ENCODE measurements around the gene IL17RA. TPM values are rescaled to one million over a fixed set of nuclear protein-coding genes. Genes with fewer than 3 reads are reported as not detected.
"Not testable (repeated sequence)": the region's sequence is repeated elsewhere in the genome, so short reads cannot be mapped to it uniquely, and the experiment has no call there.

Gene IL17RA
- 10.7 and 14.6 TPM in 2 replicates for total RNA-seq (2014; rRNA removed; shearing (Covaris generic))

GRCh38 chr22:17084554-17085276 lies at the start of gene IL17RA:
Gene IL17RA, plus strand, starts transcription at chr22:17085000. Its CDS starts 92 bp downstream, at chr22:17085092.
- H3K27me3 ChIP-seq (replicated peaks) = no peaks in the 10 kb centered on the region
- DNase-seq (ENCODE audit: low read depth in 1 of 2, low spot score in 2 of 2) = peak; percentile 92 to 93
- H3K36me3 ChIP-seq = peaks cover 8% of the 10 kb centered on the region
- peaks cover 35% of the 10 kb centered on the region for H3K4me1 ChIP-seq (replicated peaks)
- no peaks in the 10 kb centered on the region for H3K9me3 ChIP-seq (replicated peaks)
- peak within 1 kb of the TSS; percentile 77 for H3K27ac ChIP-seq
- peak within 1 kb of the TSS; percentile 92 for H3K4me3 ChIP-seq

DNA sequence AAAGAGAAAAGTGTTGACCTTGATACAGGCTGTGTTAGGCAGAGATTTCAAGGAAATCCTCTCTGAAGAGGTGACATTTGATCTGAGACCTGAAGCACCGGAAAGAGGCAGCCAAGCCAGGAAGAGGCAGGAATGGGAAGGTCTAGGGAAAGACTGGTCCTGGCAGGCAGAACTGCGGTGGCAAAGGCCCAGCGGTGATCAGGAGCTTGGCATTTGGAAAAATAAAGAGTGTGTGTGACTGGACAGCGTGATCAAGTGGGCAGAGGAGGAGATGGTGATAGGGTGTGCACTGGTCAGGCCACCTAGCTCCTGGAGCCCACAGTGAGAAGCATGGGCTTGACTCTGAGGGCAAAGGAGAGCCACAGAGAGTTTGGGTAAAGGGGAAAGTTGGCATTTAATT lies 49.6 kb upstream of the IL17RA start:
- Histone ChIP-seq H3K27me3 (replicated peaks) (no peaks in the 10 kb centered on the region), H3K36me3 (no peaks in the 10 kb centered on the region), H3K4me3 (no peak overlapping the region), H3K27ac (no peak overlapping the region), H3K4me1 (replicated peaks) (no peaks in the 10 kb centered on the region), H3K9me3 (replicated peaks) (no peaks in the 10 kb centered on the region)
- DNase-seq (ENCODE audit: low read depth in 1 of 2, low spot score in 2 of 2) = no peak

- not testable (repeated sequence) for H3K9me3 ChIP-seq (replicated peaks); H3K4me3 ChIP-seq; DNase-seq (ENCODE audit: low read depth in 1 of 2, low spot score in 2 of 2); H3K27ac ChIP-seq; H3K27me3 ChIP-seq (replicated peaks); H3K36me3 ChIP-seq; H3K4me1 ChIP-seq (replicated peaks)
Measured at GRCh38 chr22:17035976-17036841, 48.6 kb upstream of the IL17RA start.

GRCh38 chr22:17036842-17037711 lies 47.7 kb upstream of the IL17RA start:
- not testable (repeated sequence) for H3K4me1 ChIP-seq (replicated peaks); H3K4me3 ChIP-seq; DNase-seq (ENCODE audit: low read depth in 1 of 2, low spot score in 2 of 2)

DNA sequence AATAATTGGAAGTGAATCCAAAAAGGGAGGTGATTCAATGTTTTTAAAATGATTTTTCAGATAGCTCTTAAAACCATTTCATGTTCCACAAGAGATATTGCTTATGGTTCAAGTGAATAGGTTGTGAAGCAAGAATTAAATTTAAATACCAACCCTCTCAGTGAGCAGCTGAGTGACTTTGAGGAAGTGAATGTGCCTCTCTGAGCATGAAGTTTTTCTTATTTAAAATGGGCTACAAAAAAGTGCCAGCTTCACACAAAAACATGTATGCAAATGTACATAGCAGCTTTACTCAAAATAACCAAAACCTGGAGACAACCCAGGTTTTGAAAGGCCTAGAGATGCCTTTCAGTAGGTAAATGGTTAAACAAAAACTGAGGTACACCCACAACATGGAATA lies 41.3 kb upstream of the IL17RA start:
- no peaks in the 10 kb centered on the region for H3K36me3 ChIP-seq
- H3K27me3 ChIP-seq (replicated peaks) = peaks cover 5% of the 10 kb centered on the region; the same call in 1 of the 2 replicates
- no peaks in the 10 kb centered on the region for H3K4me1 ChIP-seq (replicated peaks)
- no peak overlapping the region for H3K4me3 ChIP-seq
- no peak overlapping the region for H3K27ac ChIP-seq
- H3K9me3 ChIP-seq (replicated peaks) = no peaks in the 10 kb centered on the region
- DNase-seq (ENCODE audit: low read depth in 1 of 2, low spot score in 2 of 2) = no peak

More at GRCh38 chr22:17036842-17037711, 47.7 kb upstream of the IL17RA start:
- not testable (repeated sequence) for H3K27me3 ChIP-seq (replicated peaks); H3K27ac ChIP-seq; H3K9me3 ChIP-seq (replicated peaks); H3K36me3 ChIP-seq

DNA sequence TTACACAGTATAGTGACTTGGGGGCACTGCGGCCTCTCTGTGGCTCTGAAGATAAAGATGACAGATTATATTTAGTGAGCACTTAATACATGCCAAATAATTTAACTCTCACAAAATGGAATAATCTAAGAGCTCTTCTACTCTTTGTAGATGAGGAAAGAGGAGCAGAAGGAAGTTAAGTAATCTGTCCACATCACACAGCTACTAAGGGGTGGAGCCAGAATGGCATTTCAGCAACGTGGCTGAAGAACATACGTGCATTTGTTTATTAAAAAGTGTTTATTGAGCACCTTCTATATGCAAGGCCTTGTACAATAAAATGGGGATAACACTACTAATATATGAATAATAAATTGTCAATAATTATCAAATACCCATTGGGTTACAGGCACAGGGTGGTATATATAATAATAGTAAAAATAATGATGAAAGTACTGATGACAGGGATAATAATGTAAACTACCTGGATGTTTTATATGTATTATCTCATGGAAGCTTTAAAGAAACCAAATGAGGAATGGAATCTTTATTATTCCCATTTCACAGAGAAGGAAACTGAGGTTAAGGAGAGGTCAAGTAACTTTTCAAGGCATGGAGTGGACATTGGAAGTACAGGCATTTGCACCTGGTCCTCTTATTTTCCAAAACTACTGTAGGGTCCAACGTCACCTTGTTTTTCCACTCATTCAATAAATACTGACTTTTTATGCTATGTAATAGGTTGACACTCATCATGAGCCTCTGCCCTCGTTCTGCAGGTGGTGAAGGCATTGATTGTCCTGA lies 38.0 kb upstream of the IL17RA start:
- H3K4me3 ChIP-seq = no peak overlapping the region
- no peaks in the 10 kb centered on the region for H3K36me3 ChIP-seq
- H3K27ac ChIP-seq = no peak overlapping the region
- no peaks in the 10 kb centered on the region for H3K9me3 ChIP-seq (replicated peaks)
- H3K27me3 ChIP-seq (replicated peaks) = peaks cover 5% of the 10 kb centered on the region; the same call in 1 of the 2 replicates
- DNase-seq (ENCODE audit: low read depth in 1 of 2, low spot score in 2 of 2) = no peak
- no peaks in the 10 kb centered on the region for H3K4me1 ChIP-seq (replicated peaks)

DNA sequence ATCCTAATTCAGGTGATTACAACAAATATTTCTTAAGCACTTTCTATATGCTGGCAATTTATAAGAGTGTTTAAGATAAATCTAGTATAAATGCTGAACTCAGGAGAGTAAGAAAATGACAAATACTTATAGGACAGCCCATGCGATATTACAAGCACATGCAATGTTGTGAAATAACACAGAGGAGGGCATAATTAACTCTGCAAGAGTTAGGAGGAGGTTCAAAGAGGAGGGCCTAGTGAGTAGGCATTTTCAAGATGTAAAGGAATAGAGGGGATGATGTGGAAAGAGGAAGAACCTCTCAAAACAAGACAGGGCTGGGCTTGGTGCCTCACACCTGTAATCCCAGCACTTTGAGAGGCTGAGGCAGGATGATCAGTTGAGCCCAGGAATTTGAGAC lies 37.1 kb upstream of the IL17RA start:
- no peak overlapping the region for H3K4me3 ChIP-seq
- no peaks in the 10 kb centered on the region for H3K4me1 ChIP-seq (replicated peaks)
- H3K27me3 ChIP-seq (replicated peaks) = peaks cover 5% of the 10 kb centered on the region; the same call in 1 of the 2 replicates
- H3K9me3 ChIP-seq (replicated peaks) = no peaks in the 10 kb centered on the region
- H3K36me3 ChIP-seq = no peaks in the 10 kb centered on the region
- no peak overlapping the region for H3K27ac ChIP-seq
- no peak for DNase-seq (ENCODE audit: low read depth in 1 of 2, low spot score in 2 of 2)

GRCh38 chr22:17056058-17056457 lies 28.7 kb upstream of the IL17RA start:
- no peak for DNase-seq (ENCODE audit: low read depth in 1 of 2, low spot score in 2 of 2)
- Histone ChIP-seq H3K36me3 (no peaks in the 10 kb centered on the region), H3K9me3 (replicated peaks) (no peaks in the 10 kb centered on the region)

DNA sequence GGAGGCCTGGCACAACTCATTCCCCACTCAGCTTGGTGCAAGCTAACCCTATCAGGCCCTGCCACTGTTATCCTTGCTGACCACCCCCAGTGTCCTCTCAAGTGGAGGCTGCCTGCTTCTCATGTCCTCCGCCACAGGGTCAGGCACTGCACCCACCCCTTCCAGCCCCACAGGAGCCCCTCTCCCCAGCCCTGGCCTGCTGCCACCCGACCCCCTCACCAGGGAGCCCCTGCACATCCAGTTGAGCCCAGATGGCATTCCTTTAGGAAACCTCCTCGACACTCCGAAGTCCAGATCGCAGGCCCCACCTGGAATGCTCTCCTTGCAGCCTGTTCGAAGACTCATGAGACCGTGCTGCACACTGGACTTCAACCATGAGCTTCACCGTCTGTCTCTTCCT lies 28.0 kb upstream of the IL17RA start:
- Histone ChIP-seq H3K36me3 (no peaks in the 10 kb centered on the region), H3K4me1 (replicated peaks) (no peaks in the 10 kb centered on the region), H3K27ac (no peak overlapping the region), H3K9me3 (replicated peaks) (no peaks in the 10 kb centered on the region), H3K4me3 (no peak overlapping the region), H3K27me3 (replicated peaks) (no peaks in the 10 kb centered on the region; the same call in 1 of the 2 replicates)
- no peak for DNase-seq (ENCODE audit: low read depth in 1 of 2, low spot score in 2 of 2)

More at GRCh38 chr22:17056058-17056457, 28.7 kb upstream of the IL17RA start:
- Histone ChIP-seq H3K27me3 (replicated peaks) (no peaks in the 10 kb centered on the region), H3K27ac (no peak overlapping the region), H3K4me3 (no peak overlapping the region), H3K4me1 (replicated peaks) (no peaks in the 10 kb centered on the region)

- no peaks in the 10 kb centered on the region; the same call in 1 of the 2 replicates for H3K4me1 ChIP-seq (replicated peaks)
- peak; percentile 42 to 62 for DNase-seq (ENCODE audit: low read depth in 1 of 2, low spot score in 2 of 2)
- H3K9me3 ChIP-seq (replicated peaks) = no peaks in the 10 kb centered on the region
- no peak overlapping the region for H3K27ac ChIP-seq
- no peaks in the 10 kb centered on the region; the same call in 1 of the 2 replicates for H3K27me3 ChIP-seq (replicated peaks)
- H3K36me3 ChIP-seq = no peaks in the 10 kb centered on the region
- no peak overlapping the region for H3K4me3 ChIP-seq
Measured at GRCh38 chr22:17057959-17058814, 26.6 kb upstream of the IL17RA start.

- H3K27me3 ChIP-seq (replicated peaks) = no peaks in the 10 kb centered on the region; the same call in 1 of the 2 replicates
- no peaks in the 10 kb centered on the region for H3K36me3 ChIP-seq
- no peaks in the 10 kb centered on the region; the same call in 1 of the 2 replicates for H3K4me1 ChIP-seq (replicated peaks)
- no peak for DNase-seq (ENCODE audit: low read depth in 1 of 2, low spot score in 2 of 2)
- no peak overlapping the region for H3K4me3 ChIP-seq
- H3K9me3 ChIP-seq (replicated peaks) = no peaks in the 10 kb centered on the region
- H3K27ac ChIP-seq = no peak overlapping the region
Measured at GRCh38 chr22:17060126-17060525, 24.7 kb upstream of the IL17RA start.

Data from SJSA1 (cell line).